Measurements from ENCODE around the gene CAMSAP3.

Gene CAMSAP3

GRCh38 chr19:7611541-7612279 is 16.0 kb downstream of the CAMSAP3 start:
- no peak for DNase-seq (ENCODE audit: low read depth)
- TF ChIP-seq, protein P1, sequence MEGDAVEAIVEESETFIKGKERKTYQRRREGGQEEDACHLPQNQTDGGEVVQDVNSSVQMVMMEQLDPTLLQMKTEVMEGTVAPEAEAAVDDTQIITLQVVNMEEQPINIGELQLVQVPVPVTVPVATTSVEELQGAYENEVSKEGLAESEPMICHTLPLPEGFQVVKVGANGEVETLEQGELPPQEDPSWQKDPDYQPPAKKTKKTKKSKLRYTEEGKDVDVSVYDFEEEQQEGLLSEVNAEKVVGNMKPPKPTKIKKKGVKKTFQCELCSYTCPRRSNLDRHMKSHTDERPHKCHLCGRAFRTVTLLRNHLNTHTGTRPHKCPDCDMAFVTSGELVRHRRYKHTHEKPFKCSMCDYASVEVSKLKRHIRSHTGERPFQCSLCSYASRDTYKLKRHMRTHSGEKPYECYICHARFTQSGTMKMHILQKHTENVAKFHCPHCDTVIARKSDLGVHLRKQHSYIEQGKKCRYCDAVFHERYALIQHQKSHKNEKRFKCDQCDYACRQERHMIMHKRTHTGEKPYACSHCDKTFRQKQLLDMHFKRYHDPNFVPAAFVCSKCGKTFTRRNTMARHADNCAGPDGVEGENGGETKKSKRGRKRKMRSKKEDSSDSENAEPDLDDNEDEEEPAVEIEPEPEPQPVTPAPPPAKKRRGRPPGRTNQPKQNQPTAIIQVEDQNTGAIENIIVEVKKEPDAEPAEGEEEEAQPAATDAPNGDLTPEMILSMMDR (IDR thresholded peaks at IDR 0.05; ENCODE audit: insufficient read depth, low read depth, low read length, missing control alignments) = no peak
- H3K4me3 ChIP-seq (ENCODE audit: low read depth, low read length) = no peak overlapping the region

DNA sequence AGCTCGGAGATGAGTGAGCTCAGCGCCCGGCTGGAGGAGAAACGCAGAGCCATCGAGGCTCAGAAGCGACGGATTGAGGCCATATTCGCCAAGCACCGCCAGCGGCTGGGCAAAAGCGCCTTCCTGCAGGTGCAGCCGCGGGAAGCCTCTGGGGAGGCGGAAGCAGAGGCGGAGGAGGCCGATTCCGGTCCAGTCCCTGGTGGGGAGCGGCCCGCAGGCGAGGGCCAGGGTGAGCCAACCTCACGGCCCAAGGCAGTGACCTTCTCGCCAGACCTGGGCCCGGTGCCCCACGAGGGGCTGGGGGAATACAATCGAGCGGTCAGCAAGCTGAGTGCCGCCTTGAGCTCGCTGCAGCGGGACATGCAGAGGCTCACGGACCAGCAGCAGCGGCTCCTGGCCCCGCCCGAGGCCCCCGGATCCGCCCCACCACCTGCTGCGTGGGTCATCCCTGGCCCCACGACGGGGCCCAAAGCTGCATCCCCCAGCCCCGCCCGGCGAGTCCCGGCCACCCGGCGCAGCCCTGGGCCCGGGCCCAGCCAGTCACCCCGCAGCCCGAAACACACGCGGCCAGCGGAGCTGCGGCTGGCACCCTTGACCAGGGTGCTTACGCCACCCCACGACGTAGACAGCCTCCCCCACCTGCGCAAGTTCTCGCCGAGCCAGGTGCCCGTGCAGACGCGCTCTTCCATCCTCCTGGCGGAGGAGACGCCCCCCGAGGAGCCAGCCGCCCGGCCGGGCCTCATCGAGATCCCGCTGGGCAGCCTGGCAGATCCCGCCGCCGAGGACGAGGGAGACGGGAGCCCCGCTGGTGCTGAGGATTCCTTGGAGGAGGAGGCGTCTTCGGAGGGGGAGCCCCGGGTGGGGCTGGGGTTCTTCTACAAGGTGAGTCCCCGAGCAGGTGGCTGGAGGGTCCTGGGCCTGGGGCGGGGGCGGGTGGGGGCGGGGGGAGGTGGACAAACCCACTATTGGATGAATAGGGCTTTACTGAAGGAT is 16.9 kb downstream of the CAMSAP3 start:
- TF ChIP-seq, protein P1 (IDR thresholded peaks at IDR 0.05; ENCODE audit: insufficient read depth, low read depth, low read length, missing control alignments) = no peak
- no peak overlapping the region for H3K4me3 ChIP-seq (ENCODE audit: low read depth, low read length)
- no peak for DNase-seq (ENCODE audit: low read depth)

DNA sequence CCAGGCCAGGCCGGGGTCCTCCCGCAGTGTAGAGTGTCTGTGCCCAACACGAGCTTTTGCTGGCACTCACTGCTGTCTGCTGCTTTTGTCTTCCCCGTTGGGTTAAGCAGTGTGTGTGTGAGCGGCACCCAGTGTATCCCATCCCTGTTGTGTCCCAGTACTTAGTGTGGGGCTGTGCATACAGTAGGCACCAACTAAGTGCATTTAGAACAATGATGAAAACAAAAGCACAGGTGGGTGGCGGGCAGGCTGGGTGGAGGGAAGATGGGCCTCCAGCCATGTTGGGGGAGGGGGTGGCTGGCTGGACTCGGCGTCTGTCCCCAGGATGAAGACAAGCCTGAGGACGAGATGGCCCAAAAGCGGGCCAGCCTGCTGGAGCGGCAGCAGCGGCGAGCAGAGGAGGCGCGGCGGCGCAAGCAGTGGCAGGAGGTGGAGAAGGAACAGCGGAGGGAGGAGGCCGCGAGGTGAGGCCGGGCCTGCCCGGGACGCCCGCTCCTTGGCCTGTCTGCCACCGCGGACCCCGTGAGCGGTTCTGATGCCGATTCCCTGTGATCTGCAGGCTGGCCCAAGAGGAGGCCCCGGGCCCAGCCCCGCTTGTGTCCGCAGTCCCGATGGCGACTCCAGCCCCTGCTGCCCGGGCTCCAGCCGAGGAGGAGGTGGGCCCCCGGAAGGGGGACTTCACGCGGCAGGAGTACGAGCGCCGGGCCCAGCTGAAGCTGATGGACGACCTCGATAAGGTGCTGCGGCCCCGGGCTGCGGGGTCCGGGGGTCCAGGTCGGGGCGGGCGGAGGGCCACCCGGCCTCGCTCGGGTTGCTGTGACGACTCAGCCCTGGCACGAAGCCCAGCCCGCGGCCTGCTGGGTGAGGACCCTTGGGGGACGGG is 19.4 kb downstream of the CAMSAP3 start:
- no peak for DNase-seq (ENCODE audit: low read depth)
- H3K4me3 ChIP-seq (ENCODE audit: low read depth, low read length) = no peak overlapping the region
- TF ChIP-seq, protein P1 (IDR thresholded peaks at IDR 0.05; ENCODE audit: insufficient read depth, low read depth, low read length, missing control alignments) = no peak

DNA sequence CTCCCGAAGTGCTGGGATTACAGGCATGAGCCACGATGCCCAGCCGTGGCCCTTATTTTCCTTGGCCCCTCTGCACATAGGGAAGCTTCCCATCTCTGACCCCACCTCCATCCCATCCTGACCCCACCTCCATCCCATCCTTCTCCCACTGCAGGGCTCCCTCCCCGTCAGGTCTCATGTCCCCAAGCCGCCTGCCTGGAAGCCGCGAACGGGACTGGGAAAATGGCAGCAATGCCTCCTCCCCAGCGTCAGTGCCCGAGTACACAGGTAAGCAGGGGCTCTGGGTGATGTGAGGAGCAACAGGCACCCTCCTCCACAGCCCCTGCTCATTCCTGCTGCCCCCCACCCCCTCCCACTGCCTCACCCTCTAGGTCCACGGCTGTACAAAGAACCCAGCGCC is 21.5 kb downstream of the CAMSAP3 start:
- TF ChIP-seq, protein P1 (IDR thresholded peaks at IDR 0.05; ENCODE audit: insufficient read depth, low read depth, low read length, missing control alignments) = no peak

GRCh38 chr19:7617735-7618134 is 22.1 kb downstream of the CAMSAP3 start:
- H3K4me3 ChIP-seq (ENCODE audit: low read depth, low read length) = no peak overlapping the region
- TF ChIP-seq, protein P1 (IDR thresholded peaks at IDR 0.05; ENCODE audit: insufficient read depth, low read depth, low read length, missing control alignments) = no peak
- DNase-seq (ENCODE audit: low read depth) = no peak

More for the DNA sequence above, 21.5 kb downstream of the CAMSAP3 start:
- H3K4me3 ChIP-seq (ENCODE audit: low read depth, low read length) = no peak overlapping the region
- no peak for DNase-seq (ENCODE audit: low read depth)

- TF ChIP-seq, protein P1 (IDR thresholded peaks at IDR 0.05; ENCODE audit: insufficient read depth, low read depth, low read length, missing control alignments) = no peak
- no peak for DNase-seq (ENCODE audit: low read depth)
- H3K4me3 ChIP-seq (ENCODE audit: low read depth, low read length) = no peak overlapping the region
These were observed 22.7 kb downstream of the CAMSAP3 start for GRCh38 chr19:7618348-7618747.

Data from GM12865 (cell line).